CD4-positive, alpha-beta T cell treated with Interleukin-4 for 4 hours (primary cell): ENCODE data around the gene IVL.

Source experiments
- DNase-seq: peaks from one replicate; pipeline ENCODE4 v3.0.0-alpha.2; 2020

The IVL gene, protein sequence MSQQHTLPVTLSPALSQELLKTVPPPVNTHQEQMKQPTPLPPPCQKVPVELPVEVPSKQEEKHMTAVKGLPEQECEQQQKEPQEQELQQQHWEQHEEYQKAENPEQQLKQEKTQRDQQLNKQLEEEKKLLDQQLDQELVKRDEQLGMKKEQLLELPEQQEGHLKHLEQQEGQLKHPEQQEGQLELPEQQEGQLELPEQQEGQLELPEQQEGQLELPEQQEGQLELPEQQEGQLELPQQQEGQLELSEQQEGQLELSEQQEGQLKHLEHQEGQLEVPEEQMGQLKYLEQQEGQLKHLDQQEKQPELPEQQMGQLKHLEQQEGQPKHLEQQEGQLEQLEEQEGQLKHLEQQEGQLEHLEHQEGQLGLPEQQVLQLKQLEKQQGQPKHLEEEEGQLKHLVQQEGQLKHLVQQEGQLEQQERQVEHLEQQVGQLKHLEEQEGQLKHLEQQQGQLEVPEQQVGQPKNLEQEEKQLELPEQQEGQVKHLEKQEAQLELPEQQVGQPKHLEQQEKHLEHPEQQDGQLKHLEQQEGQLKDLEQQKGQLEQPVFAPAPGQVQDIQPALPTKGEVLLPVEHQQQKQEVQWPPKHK

DNA sequence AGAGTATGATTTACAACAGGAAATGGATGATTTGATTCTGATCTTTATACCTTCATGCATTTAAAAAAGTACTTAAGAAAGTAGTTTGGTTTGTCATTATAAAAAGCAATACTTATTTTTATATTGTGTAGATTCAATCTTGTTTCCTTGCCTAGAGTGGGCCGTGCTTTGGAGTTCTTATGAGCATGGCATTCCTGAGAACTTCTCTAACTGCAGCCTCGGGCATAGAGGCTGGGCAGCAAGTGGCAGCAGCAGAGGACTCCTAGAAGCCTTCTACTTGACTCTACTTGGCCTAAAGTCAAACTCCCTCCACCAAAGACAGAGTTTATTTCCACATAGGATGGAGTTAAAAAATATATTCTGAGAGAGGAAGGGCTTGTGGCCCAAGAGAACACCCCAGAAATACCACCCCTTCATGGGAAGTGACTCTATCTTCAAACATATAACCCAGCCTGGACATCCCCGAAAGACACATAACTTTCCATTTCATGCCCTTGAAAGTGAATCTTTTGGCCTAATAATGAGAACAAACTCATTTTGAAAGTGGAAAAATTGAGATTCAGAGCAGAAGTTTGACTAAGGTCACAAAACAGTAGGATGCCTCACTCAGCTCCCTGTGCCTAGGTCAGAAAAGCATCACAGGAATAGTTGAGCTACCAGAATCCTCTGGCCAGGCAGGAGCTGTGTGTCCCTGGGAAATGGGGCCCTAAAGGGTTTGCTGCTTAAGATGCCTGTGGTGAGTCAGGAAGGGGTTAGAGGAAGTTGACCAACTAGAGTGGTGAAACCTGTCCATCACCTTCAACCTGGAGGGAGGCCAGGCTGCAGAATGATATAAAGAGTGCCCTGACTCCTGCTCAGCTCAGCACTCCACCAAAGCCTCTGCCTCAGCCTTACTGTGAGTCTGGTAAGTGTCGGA, at the start of gene IVL:
Gene IVL (plus strand): TSS at position 861 of the 916 bp plus-strand sequence. CDS start 1,252 bp downstream, outside the sequence.
- DNase-seq: no peak

DNA sequence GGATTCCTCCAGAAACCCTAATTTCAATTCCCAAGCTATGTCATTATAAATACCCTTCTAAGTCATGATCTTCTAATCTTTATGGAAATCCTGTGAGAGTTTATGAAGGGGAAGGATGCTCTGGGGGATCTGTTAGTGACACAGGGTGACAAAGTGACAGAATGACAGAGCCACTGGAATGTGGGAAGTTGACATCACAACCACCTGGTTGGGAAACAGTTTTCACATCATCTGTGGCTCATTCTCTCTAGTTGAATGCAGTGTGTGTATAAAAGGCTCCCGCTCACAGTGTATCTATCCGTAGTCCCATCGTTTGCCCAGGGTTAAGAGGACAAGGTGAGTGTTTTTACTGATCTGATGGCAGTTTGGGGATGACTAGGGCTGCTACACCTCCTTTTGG, 48.6 kb upstream of the IVL start, which contains the start of gene LCE7A:
Gene LCE7A (plus strand): TSS at position 301 of the 400 bp plus-strand sequence. CDS start 702 bp downstream, outside the sequence.
- DNase-seq: no peak

DNA sequence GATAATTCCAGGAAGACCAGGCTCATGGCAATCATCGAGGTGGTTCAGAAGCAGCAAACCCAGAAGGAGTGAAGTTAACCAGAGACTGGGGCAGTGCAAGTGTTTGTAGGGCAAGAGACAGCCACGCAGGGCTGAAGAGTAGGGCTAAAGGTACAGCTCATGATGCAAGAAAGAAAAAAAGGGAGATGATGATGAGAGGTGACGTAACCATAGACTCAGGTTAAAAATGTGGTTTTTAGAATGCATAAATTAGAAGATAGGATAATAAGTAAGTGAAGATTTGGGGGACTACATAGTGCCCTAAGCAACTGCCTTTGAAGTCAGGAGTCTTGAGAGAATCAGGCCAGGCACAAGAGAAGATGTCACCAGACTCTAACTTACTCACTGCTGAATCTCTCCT, 48.2 kb upstream of the IVL start:
- no peak for DNase-seq

DNA sequence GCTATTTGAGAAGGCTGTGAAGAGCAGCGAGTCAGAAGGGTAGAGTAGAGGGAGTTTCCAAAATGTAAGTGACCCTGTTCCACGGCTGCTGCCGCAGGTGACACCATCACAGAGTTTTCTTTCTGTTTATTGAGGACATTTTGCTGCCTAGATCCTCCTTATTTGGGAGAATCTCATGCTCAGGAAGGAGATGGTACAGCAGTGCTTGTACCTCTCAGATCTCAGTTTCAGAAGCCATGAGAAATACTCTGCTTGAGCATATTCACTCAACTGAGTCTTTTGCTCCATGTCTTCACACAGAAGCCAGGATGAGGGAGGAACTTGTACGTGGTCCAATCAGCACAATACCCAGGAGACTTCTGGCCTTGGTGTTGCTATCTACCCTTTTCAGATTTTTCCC, 47.0 kb upstream of the IVL start:
- DNase-seq: no peak

DNA sequence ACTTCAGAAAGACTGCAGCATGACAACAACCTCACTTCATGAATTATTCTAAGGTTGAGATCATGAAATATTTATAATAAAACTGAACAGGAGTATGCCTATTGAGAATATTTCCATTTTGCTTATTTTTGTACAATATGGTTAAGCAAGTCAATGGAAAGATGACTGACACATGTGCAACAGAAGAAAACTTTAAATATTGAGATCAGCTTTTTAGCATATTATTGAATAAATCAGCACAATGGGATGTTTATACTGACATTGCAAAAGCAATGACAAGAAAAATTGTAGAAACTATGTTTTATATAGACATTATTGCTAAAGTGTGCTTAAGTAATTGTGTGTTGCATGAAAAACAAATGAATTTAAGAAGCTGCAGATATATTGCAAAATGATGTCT, 43.9 kb upstream of the IVL start:
- DNase-seq: no peak

DNA sequence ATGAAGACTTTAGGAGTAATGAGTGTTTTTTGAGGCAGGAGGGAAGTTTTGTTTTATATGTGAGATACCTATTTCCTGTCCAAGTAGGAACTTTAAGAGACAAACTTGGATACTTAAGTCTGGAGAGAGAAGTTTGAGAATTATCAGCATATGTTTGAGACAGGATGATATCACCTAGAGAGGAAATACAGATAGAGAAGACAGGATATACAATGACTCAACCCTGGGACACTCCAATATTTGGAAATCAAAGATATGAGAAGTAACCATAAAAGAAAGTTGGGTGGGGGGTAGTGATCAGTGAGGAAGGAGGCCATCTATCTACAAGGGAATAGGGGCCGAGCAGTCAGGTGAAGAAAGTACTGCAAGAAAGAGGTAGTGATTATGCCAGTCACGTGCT, 42.0 kb upstream of the IVL start:
- DNase-seq: no peak

DNA sequence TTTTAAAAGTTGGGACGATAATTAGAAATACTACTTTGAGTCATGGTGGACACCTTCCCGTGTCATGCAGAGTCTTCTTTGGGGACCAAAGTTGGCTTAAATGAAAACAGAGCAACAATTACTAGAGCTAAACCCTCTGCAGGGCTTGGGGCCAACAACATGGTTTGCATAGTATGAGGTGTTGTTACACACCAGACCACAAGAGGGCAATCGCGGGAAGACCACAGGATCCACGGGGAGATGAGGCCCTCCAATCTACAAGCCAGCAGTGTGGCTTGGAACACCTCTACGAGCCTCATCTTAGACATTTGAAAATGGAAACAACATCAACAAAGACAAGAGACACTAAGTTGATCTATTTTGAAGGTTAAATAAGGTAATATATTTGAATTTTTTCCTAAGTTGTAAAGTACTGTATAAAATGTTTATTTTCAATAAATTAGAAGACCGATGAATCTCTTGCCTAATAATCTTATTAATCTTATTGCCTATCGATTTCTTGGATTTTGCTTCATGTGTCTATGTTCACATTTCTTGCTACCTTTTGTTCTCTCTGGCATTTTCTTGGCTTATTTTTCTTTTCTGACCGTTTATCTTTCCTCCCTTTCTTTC, 38.4 kb upstream of the IVL start:
- DNase-seq: peak; percentile 65

DNA sequence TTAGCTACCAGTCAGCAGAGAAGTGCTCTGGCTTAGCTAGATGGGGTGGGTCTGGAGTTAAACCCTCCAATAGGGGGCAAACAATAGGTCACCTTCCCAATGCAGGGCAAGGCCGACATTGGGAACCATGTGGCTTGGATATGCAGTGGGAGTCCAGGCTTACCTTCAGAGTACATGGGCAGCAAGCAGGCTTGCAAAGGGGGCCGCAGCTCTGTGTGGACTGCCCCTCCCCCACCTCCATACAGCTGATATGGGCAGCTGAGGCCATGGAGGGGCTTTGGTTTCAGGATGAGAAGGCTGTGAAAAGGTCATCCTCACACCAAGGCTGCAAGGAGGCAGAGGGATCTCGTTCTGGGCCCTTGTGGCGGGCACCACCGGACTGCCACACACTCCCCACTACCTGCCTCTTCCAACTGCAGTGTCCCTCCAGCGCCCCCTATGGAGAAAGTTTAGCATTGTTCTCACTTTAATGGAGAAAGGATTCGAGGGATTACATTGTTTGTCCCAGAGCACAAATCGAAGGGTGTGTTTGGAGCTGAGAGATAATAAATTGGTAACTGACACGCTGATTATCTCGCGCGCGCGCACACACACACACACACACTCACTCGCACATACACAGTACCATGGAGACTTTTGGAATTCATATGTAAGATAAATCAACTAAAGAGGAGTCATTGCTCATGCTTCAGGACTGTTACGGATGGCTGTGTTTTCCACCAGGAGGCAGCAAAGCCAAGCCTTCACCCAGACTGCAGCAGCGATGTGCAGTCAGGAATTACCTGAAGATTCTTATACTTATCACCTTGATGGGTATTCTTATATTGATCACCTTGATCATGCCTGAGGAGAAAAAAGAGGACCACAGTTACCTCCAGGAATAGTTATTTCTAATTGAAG, 37.3 kb upstream of the IVL start:
- no peak for DNase-seq

DNA sequence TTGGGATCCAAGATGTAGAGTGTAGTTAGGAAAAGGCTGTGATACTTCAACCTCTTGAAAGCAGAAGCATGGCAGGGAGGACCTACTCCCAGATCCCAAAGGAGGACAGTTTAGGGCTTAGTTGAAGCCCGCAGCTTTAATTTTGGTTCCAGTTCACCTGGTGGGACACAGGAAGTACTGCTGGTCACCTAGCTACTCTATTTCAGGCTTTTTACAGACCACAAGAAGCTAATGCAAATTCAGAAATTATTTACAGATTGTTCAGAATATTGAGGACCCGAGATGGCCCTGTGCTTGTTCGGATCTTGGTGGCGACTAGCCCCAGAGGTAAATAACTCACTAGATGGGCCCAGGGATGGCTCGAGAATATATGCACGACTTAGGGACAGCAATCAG, 36.6 kb upstream of the IVL start:
- no peak for DNase-seq

DNA sequence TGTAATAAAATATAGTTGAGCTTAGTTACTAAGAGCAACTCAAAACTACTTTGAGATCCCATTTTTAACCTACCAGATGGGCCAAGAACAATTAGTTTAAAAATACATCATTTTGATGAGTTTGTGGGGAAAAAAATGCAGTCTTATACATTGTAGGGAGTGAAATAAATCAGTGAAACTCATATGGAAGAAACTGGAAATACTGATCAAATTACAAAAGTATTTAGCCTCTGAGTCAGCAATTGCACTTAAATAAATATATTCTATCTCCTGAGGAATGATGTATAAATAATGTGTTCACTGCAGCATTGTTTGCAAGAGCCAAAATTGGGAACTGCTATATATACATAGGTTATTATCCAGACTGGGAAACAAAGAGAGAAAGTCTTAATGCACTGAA, 34.9 kb upstream of the IVL start:
- no peak for DNase-seq

DNA sequence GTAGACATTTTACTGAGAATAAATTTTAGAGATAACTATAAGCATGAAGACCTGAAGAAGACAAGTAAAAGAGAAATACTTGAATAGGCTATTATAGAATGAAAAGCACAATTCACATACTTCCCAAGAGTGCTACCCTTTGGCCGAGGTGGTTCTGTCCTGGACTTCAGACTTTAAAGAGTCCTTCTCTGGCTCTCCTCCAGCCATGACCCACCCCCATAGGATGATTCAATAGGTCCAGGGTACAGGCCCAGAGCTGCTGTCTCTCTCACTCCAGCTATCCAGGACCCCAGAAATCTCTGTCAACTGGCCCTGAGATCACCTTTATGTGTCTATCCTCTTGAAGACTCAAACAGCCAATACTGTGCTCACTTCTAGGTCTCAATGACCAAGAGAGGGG, 31.5 kb upstream of the IVL start:
- no peak for DNase-seq

DNA sequence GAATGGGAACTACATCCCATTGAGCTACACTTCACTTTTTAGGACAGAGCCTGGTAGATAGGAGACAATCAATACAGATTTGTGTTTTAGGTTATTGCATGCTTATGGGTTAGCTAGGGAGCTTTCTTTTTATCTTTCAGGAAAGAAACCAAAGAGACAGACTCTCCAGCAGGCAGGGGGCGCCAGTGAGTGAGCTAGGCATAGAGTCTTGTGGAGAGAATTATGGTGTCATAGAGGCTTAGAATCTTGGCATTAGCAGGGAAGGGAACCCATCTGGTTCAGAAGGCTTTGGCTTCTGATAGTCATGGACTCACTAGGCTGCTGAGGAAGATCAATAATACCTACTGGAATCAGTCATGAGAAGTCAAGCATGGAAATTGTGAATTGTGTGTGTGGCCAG, 30.3 kb upstream of the IVL start, which contains the start of gene SMCP:
Gene SMCP (plus strand): TSS at position 281 of the 400 bp plus-strand sequence. CDS start 6,101 bp downstream, outside the sequence.
- no peak for DNase-seq

DNA sequence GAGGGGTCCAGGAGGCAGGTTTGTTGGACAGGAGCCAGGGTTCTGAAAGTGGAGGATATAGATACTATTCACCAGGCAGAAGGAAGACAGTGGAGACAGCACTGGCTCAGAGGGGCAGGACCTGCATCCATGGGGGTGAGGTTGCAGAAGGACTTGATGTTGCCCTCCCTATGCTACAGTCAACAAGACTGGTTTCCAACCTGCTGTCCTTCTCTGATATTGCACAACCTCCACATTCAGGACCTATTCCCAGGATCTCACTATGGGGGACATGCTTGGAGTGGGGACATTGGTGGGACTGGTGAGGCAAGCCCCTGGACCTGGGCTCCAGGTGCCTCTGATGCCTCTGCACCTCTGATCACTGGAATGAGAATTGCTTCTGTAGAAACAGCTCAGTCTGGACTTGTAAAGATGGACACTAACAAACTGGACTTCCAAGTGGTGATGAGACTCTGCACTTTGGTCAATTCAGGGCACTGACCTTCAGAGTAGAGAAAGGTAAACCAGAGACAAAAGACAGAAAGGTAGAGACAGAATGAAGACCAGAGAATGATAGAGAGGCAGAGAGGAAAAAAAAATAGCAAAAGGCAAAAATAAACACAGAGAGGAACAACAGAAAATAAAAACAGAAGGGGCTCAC, 28.7 kb upstream of the IVL start:
- no peak for DNase-seq

DNA sequence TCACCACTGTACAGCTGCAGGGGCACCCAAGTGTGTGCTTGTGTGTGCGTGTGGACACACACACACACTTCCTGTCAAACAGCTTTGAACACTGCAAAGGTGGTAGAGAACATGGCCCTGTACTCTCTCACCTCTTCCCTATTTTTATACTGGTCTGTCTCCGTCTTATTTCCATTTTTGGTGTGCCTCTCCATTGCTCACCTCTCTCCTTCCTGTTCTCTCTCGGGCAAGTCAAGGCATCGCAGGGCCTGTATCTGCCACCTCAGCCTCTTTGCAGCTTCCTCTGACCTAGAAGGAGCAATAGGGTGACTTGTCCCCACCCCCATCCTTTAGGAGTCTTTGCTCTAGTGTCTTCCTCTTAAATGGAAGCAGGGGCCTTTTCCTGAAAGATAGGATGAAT, 28.0 kb upstream of the IVL start:
- no peak for DNase-seq

DNA sequence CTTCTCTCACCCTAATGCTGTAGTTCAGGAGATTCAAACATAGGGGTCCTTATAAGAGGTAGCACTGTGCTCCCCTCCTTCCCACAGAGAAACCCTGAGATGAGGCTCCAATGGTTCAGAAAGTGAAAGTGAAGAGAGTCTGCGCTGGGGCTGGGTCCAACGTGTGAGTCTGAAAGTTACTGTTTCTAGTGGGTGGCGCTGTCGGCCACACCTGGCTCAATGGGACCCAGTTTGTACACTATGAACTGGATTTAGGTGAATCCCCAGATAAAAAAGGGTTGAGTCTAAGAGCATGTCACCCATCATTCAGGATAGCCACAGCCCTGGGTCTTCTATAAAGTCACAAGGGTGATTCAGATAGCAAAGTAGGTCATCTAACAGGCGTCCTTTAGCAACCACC, 27.4 kb upstream of the IVL start:
- no peak for DNase-seq

DNA sequence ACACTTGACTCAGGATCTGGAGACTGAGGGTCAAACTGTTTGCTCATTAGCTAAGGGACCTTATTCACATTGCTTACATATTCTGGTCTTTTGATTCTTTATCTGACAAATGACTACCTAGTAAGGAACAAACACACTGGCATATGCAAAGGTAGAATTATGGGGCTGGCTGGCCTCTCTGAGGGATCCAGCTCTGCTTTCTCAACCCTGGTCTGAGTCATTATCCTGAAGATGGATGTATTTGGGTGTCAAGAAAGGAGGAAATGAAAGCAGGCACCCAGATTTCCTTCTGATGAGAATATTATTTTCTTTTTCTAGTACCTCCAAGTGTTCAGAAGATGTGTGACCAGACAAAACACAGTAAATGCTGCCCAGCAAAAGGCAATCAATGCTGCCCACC, 24.3 kb upstream of the IVL start:
- no peak for DNase-seq

DNA sequence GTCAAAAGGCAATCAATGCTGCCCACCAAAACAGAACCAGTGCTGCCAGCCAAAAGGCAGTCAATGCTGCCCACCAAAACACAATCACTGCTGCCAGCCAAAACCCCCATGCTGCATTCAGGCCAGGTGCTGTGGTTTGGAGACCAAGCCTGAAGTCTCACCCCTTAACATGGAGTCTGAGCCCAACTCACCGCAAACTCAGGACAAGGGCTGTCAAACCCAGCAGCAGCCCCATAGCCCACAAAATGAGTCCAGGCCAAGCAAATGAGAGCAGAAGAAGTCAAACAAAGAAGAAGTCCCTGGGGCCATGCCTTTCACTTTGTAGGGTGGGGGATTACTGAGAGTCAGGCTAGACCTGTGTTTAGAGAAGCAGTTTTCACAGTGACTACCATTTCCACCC, 23.8 kb upstream of the IVL start:
- DNase-seq: no peak

DNA sequence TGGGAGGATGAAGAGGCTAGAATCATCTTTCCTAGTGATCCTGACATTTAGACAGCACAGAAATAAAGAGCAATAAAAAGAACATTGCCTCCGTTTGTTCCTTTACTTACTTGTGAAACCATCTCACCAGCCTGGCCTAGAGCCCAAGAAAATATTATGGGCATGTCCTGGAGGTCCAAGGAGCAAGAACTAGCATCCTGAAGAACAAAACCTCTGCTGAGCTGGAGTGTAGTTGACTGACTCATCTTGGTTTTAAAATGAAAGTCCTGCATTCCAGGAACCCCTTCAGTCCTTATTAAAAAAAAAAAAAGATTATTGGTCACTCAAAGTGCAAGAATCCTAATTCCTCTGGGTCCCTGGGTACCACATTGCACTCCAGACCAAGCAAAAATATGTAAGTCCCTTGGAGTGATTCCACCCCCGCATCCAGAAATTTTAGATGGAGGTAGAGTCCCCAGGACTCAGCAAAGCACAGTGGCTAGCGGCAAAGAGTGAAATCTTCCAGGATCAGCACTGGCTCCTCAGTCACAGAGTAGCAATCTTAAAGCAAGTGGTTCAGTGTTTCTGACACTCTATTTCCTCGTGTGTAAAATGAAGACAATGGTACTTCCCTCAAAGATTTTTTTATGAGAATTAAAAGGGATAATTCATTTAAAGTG, 23.3 kb upstream of the IVL start:
- no peak for DNase-seq

DNA sequence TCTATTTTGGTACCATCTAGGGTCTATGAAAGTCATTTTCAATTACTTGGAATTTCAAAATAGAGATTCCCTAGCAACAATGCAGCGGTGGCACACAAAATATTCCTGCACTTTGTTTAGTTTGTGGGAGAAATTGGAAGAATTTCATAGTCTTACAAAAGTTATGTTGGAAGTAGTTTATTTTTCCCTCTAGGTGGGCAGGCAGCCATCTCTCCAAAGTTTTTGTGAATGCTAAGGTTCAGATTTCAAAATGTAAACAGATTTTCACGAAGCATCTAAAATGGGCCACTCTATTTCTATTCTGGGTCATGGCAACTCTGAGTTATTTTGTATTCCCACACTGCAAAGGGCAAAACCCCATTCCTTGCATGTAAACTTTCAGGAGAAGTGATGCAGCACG, 22.3 kb upstream of the IVL start:
- no peak for DNase-seq

DNA sequence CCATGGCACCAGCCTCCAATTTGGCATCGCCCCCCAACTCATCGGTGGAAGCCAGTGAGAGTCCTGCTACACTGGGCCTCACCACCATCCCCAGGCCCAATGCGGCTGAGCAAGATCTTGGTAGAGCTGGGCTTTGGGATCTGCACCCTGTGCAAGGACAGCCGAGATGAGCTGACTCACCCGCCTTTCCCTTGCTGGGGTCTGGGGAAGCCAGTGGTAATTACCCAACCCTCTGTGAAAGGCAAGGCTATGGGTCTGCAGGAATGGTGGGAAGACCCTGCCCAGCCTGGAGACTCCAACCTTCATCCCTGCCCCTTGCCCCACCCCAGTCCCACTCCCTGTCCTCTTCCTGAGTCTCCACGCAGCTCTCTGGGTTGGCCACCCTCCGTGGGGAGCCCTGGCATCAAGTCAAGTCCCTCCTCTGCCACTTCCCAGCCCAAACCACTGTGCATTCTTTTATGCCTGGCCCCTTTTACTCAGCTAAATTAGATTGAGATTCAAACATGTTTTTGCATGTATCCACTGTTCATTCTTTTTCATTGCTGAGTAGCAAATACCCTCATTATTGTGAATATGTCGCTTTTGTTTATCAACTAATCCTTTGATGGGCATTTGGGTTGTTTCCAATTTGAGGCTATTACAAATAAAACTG, 21.5 kb upstream of the IVL start:
- no peak for DNase-seq
